Anterior cingulate cortex (tissue), 58 donors: ENCODE data around the gene ST3GAL3.

Source experiments
- DNase-seq, 58 donors: peaks; one replicate each; lab custom pipeline; 2025; lab: John Stamatoyannopoulos, UW

The ST3GAL3 gene

GRCh38 chr1:43707190-43708001, at the start of gene ST3GAL3:
Gene ST3GAL3, plus strand, starts transcription at chr1:43707536. Its CDS starts 28,727 bp downstream, at chr1:43736263.
- peak; percentile 48 to 96 (median 87) for DNase-seq

GRCh38 chr1:43659212-43660166, 47.8 kb upstream of the ST3GAL3 start:
- no peak for DNase-seq

- DNase-seq: peak in 1 of 58 donors; percentile 9
These were observed 47.0 kb upstream of the ST3GAL3 start for GRCh38 chr1:43660355-43660754.

GRCh38 chr1:43664369-43664768, 43.0 kb upstream of the ST3GAL3 start:
- DNase-seq: no peak

DNA sequence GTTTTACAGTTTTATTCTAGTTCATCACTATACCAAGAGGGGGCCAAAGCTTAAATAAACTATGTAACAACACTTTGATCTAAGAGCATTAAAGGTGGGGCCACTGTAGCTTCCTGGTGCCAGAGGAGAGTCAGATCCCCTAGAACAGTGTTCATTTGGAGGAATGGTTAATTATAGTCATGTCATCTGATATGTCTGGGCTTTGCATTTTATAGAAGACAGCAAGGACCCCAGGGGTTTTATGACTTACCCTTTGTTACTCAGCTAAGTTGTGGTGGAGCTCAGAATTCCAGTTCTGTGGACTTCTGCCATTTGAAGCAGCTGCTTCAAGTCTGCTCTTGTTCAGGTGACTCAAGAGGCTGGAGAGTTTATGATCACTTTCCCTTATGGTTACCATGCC, 40.7 kb upstream of the ST3GAL3 start:
- no peak for DNase-seq

GRCh38 chr1:43668956-43669355, 38.4 kb upstream of the ST3GAL3 start:
- no peak for DNase-seq

DNA sequence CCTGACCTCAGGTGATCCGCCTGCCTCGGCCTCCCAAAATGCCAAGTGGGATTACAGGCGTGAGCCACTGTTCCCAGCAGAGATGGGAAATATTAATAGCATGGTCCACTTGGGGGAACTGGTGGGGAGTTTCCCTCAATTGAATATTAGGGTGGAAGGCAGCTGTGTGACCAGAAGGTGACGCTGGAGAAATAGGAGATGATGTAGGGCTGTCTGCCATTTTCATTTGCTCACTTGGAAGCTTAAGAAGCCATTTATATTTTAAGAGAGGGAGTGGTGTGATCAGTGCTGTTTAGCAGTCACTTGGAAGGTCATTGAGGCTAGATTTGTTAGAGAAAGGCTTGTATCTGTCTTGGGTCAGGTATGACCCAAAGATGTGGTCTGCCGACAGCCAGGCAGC, 37.5 kb upstream of the ST3GAL3 start:
- DNase-seq: no peak

DNA sequence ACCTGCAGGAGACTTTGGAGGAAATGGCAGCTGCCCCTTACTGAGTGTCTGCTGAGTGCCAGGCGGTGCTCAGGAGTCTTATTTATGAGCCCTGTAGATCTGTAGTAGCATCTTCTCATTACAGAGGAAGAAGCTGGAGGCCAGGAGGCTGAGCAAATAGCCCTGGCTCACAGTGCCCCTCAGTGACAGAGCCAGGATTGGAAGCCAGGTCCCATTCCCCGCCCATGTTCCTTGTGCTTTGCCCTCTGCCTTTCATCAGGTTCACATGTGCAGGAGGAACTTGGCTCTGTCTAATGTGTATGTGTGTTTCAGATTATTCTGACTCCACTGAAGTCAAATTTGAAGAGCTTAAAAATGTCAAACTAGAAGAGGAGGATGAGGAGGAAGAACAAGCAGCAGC, 36.1 kb upstream of the ST3GAL3 start:
- no peak for DNase-seq

DNA sequence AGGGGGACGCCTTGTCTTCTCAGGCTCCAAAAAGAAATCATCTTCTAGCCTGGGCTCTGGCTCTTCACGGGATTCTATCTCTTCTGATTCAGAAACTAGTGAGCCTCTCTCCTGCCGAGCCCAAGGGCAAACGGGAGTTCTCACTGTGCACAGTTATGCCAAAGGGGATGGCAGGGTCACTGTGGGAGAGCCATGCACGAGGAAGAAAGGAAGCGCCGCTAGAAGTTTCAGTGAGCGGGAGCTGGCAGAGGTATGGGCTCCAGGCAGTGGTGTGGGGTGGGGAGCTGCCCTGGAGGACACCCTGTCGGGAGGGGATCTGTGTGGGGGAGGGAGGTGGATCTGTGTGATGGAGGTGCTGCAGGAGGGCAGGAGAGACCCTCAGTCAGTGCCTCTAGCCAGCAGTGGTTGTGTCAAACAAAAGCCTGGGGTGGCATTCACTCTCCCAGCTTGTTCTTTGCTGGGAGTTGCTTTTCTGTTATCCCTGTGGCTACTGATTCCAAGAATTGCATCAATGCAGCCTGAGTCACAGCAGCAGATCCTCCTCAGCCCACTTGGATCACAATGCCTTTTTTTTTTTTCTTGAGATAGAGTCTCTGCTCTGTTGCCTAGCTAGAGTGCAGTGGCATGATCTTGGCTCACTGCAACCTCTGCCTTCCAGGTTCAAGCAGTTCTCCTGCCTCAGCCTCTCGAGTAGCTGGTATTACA, 35.6 kb upstream of the ST3GAL3 start:
- peak in 6 of 58 donors; percentile 3 to 24 (median 8) for DNase-seq

GRCh38 chr1:43673261-43673660, 34.1 kb upstream of the ST3GAL3 start:
- DNase-seq: no peak

- no peak for DNase-seq
These were observed 28.4 kb upstream of the ST3GAL3 start for GRCh38 chr1:43678940-43679339.

GRCh38 chr1:43683560-43683959, 23.8 kb upstream of the ST3GAL3 start:
- peak in 1 of 58 donors; percentile 24 for DNase-seq

- peak in 1 of 58 donors; percentile 6 for DNase-seq
These were observed 20.5 kb upstream of the ST3GAL3 start for GRCh38 chr1:43686801-43687200.

DNA sequence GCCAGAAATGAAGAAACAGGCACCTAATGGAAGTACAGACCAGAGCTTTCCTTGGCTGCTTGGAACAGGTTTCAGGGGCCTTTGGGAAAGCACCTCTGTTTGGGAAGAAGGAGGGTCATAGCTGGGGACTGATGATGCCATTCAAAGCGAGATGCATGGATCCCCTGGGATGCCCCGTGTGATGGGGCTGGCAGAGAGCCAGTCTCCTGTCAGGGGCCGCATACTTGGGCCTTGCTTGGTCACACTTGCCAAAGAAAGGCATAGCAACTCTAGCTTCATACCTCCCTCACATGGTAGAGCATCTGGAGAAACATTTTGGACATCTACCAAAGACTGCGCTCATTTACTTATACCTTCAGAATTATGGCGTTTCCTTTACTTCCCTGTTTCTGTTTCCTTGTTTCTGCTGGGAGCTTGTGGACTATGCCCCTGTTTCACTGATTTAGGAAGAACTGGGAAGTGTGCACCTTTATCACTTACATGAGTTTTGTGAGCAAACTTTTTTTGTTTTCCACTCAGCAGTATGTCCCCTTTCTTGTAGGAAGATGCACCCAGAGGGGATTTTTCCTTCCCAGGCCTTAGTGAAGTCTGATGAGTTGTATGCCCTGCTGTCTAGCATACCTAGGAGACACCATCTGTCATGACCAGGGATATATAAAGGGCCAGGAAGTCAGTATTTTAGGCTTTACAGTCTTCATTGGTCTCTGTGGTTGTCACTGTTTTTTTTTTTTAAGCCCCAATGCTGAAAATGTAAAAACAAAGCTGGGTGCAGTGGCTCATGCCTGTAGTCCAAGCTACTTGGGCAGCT, 19.8 kb upstream of the ST3GAL3 start:
- DNase-seq: no peak

DNA sequence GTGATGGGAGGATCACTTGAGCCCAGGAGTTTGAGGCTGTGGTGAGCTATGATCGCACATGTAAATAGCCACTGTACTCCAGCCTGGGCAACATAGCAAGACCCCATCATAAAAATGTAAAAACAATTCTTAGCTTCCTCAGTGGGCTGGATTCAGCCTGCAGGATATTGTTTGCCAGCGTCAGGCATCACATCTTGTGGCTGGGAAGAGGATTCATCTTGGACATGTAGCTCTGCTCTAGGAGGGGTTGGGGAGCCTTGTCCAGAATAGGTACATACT, 19.3 kb upstream of the ST3GAL3 start:
- no peak for DNase-seq

DNA sequence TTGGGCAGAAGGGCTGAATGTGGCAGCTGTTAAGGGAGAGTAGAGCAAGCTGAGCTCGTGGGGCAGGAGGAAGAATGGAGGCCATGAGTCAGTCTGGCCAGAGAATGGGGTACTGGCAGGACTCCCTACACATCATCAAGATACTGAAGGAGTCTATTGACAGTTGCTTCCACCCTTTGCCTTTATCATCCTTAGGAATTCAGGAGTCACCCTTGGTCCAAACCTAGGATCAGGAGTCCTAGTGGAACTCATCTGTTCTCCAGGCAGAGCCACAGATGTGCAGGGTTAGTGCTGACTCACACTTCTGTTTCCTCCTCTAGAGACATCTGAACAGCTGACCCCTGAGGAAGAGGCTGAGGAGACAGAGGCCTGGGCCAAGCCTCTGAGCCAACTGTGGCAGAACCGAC, 18.7 kb upstream of the ST3GAL3 start:
- no peak for DNase-seq

DNA sequence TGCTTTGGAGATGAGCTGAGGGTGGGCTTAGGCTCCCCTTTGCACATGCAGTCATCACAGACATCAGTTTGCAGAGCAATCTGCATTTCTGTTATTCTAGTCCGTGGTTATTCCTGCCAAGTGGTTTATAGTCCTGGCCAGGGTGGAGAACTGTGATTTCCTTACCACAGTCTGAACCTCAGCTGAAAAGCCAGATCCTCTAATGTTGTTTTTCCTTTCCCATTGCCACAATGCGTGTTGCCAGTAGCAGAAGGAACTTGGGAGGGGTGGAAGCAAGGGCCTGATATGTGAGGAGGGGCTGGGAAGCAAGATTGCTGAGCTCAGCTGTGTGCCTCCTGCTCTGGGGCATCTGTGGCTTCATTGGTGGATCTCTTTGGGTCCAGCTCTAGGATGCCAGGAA, 18.0 kb upstream of the ST3GAL3 start:
- no peak for DNase-seq

DNA sequence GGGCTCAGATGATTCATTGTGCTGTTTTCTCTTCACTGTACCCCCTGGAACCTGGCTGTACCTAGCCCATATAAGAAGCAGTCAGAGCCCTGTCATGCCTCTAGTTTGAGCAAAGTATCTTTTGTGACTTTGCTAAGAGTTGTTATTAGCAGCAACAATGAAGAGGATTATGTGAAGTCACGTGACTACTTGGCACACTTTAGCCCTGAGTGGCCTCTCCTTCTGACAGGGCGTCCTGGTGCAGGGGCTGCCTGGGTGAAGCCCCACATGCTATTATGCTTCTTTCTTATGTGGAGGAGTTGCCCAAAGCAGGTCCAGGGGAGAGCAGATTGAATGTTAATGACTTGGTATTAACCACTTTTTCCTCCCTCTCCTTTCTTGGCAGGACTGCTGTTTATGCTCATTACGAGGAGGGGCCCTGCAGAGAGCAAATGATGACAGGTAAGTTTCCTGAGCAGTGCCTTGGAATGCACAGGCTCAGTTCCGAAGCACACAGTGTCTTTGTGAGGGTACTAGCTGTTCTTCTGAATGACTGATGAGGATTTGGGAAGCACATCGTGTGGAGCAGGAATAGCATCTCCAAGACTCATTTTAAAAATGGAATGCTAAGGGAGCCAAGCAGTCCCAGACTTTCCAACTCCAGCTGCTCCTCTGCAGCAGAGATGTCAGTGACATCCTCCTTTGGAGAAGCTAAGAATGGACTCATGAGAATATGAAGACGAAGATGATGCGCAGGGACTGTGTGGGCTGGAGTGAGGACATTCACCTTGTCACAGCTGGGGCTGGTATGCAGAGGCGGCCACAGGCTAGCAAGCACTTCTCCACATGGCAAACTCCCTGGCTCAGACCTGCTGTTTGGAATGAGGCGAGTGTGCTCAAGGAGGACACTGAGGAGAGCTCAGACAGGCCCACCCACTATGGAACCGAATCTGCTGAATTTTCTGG, 15.2 kb upstream of the ST3GAL3 start:
- peak in 41 of 58 donors; percentile 3 to 87 (median 36) for DNase-seq

DNA sequence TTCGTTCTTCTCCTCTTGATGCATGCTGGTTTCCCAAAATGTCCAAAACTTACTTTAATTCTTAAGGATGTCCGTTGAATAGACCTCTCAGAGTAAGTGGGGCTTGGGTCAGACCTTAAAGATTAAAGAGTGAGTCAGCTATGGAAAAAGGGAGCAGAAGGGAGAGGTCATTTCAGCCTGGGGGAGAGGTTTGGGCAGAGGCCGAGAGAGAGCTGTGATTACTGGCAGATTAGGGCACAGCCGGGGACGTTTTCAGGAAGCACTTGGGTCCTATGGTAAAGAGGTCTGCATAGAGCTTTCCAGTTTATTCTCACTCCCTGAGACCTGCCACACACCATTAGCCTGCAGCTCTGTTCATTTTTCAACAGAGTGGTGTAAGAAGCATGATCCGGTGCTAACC, 14.0 kb upstream of the ST3GAL3 start:
- DNase-seq: no peak
